ENCODE data around the gene WDR75.
"Not testable (repeated sequence)": the region's sequence is repeated elsewhere in the genome, so short reads cannot be mapped to it uniquely, and the experiment has no call there.

The WDR75 gene

GRCh38 chr2:189413249-189413648 is 28.0 kb upstream of the WDR75 start:
- no peak for DNase-seq (ENCODE audit: low spot score)
- TF ChIP-seq CTCF (conservative IDR thresholded peaks at IDR 0.05; ENCODE audit: low read depth) = no peak
- POLR2A ChIA-PET (ENCODE audit: low non-redundant PET) = no interaction called here
- CTCF ChIA-PET = interaction anchor here (1.1 kb wide), 1 partner anchor 889 kb away, joined by 3 read pairs; no protein-coding TSS in a partner anchor
- no peak overlapping the region for H3K27ac ChIP-seq

- no peak for TF ChIP-seq CTCF (conservative IDR thresholded peaks at IDR 0.05; ENCODE audit: low read depth)
- POLR2A ChIA-PET (ENCODE audit: low non-redundant PET) = no interaction called here
- CTCF ChIA-PET = interaction anchor here (0.6 kb wide), 1 partner anchor 278 kb away, joined by 3 read pairs; no protein-coding TSS in a partner anchor
- no peak for DNase-seq (ENCODE audit: low spot score)
- H3K27ac ChIP-seq = no peak overlapping the region
These were observed 19.6 kb upstream of the WDR75 start for GRCh38 chr2:189421644-189422043.

GRCh38 chr2:189424961-189425360 is 16.3 kb upstream of the WDR75 start:
- no peak for DNase-seq (ENCODE audit: low spot score)
- no peak for TF ChIP-seq CTCF (conservative IDR thresholded peaks at IDR 0.05; ENCODE audit: low read depth)

GRCh38 chr2:189425676-189426075 is 15.6 kb upstream of the WDR75 start:
- ChIA-PET POLR2A (ENCODE audit: low non-redundant PET) (no interaction called here), CTCF (no interaction called here)
- H3K27ac ChIP-seq = no peak overlapping the region
- no peak for TF ChIP-seq CTCF (conservative IDR thresholded peaks at IDR 0.05; ENCODE audit: low read depth)
- no peak for DNase-seq (ENCODE audit: low spot score)

More at GRCh38 chr2:189424961-189425360, 16.3 kb upstream of the WDR75 start:
- H3K27ac ChIP-seq = no peak overlapping the region
- ChIA-PET CTCF (no interaction called here), POLR2A (ENCODE audit: low non-redundant PET) (no interaction called here)

GRCh38 chr2:189426886-189427285 is 14.4 kb upstream of the WDR75 start:
- POLR2A ChIA-PET (ENCODE audit: low non-redundant PET) = no interaction called here
- TF ChIP-seq CTCF (conservative IDR thresholded peaks at IDR 0.05; ENCODE audit: low read depth) = no peak
- CTCF ChIA-PET = no interaction called here
- no peak for DNase-seq (ENCODE audit: low spot score)
- no peak overlapping the region for H3K27ac ChIP-seq

- ChIA-PET POLR2A (ENCODE audit: low non-redundant PET) (no interaction called here), CTCF (no interaction called here)
- no peak overlapping the region for H3K27ac ChIP-seq
- DNase-seq (ENCODE audit: low spot score) = no peak
- TF ChIP-seq CTCF (conservative IDR thresholded peaks at IDR 0.05; ENCODE audit: low read depth) = no peak
These were observed 13.4 kb upstream of the WDR75 start for GRCh38 chr2:189427872-189428271.

- H3K27ac ChIP-seq; DNase-seq (ENCODE audit: low spot score); CTCF ChIA-PET; POLR2A ChIA-PET (ENCODE audit: low non-redundant PET): not testable (repeated sequence)
These were observed 10.8 kb upstream of the WDR75 start for GRCh38 chr2:189430448-189430847.

- H3K27ac ChIP-seq; CTCF ChIA-PET; POLR2A ChIA-PET (ENCODE audit: low non-redundant PET); DNase-seq (ENCODE audit: low spot score): not testable (repeated sequence)
These were observed 5.5 kb upstream of the WDR75 start for GRCh38 chr2:189435803-189436202.

Data from RWPE1 (cell line).